OCI-LY1 (cell line): ENCODE measurements around the gene COA8.

ENCODE experiments used
- H2AFZ ChIP-seq: fragments of 200-600 bp; sonication (generic), shearing (Covaris generic); 2 replicates; pipeline ENCODE4 v1.6.0; 2014; ENCODE audit warnings: antibody characterized with exemption, mild to moderate bottlenecking, low read length
- H3F3A ChIP-seq: fragments of 200-600 bp; sonication (generic), shearing (Covaris generic); 2 replicates; pipeline ENCODE4 v1.6.0; 2014; ENCODE audit warnings: mild to moderate bottlenecking, antibody characterized with exemption, low read length, moderate library complexity; ENCODE audit not compliant: insufficient read depth
- H3K27ac ChIP-seq: fragments of 200-600 bp; sonication (generic); 2 replicates; pipeline ENCODE4 v1.5.1; 2014; ENCODE audit warnings: low read length, mixed run types, mild to moderate bottlenecking, low read depth; ENCODE audit not compliant: poor library complexity, severe bottlenecking
- H3K27me3 ChIP-seq: fragments of 200-600 bp; sonication (generic); 2 replicates; pipeline ENCODE4 v1.6.0; 2014; ENCODE audit warnings: antibody characterized with exemption, mild to moderate bottlenecking, low read length, moderate library complexity; ENCODE audit not compliant: insufficient read depth
- H3K36me3 ChIP-seq: fragments of 200-600 bp; sonication (generic); 2 replicates; pipeline ENCODE4 v1.6.1; 2014; ENCODE audit warnings: mild to moderate bottlenecking, antibody characterized with exemption, low read length, moderate library complexity, mixed read lengths; ENCODE audit not compliant: insufficient read depth
- H3K4me1 ChIP-seq: fragments of 200-600 bp; sonication (generic); 2 replicates; pipeline ENCODE4 v1.5.1; 2014; ENCODE audit warnings: mild to moderate bottlenecking, low read length, moderate library complexity; ENCODE audit not compliant: insufficient read depth, severe bottlenecking
- H3K4me2 ChIP-seq: fragments of 200-600 bp; sonication (generic), shearing (Covaris generic); 2 replicates; pipeline ENCODE4 v1.6.1; 2014; ENCODE audit warnings: low read length
- H3K4me3 ChIP-seq: fragments of 200-600 bp; sonication (generic); 2 replicates; pipeline ENCODE4 v1.5.1; 2014; ENCODE audit warnings: low read length, low read depth, mild to moderate bottlenecking, mixed read lengths; ENCODE audit not compliant: poor library complexity, severe bottlenecking
- H3K79me2 ChIP-seq: fragments of 200-600 bp; shearing (Covaris generic); 2 replicates; pipeline ENCODE4 v1.6.1; 2016; ENCODE audit warnings: mixed run types, low read length, mixed read lengths; ENCODE audit not compliant: insufficient read depth
- H3K9ac ChIP-seq: fragments of 200-600 bp; sonication (generic), shearing (Covaris generic); 2 replicates; pipeline ENCODE4 v1.6.1; 2014; ENCODE audit warnings: mild to moderate bottlenecking, low read length, mixed read lengths
- H3K9me2 ChIP-seq: fragments of 200-600 bp; sonication (generic), shearing (Covaris generic); 2 replicates; pipeline ENCODE4 v1.6.1; 2014; ENCODE audit warnings: low read depth, mild to moderate bottlenecking, low read length, mixed read lengths
- H3K9me3 ChIP-seq: fragments of 200-600 bp; shearing (Covaris generic); 2 replicates; pipeline ENCODE4 v1.6.1; 2014; ENCODE audit warnings: low read length, mixed read lengths
- H4K20me1 ChIP-seq: fragments of 200-600 bp; sonication (generic), shearing (Covaris generic); 2 replicates; pipeline ENCODE4 v1.6.0; 2016; ENCODE audit warnings: mild to moderate bottlenecking, low read length; ENCODE audit not compliant: insufficient read depth
- EZH2 ChIP-seq: fragments of 200-600 bp; sonication (generic), shearing (Covaris generic); IDR thresholded peaks from 2 replicates; pipeline ENCODE4 v1.8.0; 2017; ENCODE audit warnings: borderline replicate concordance, mixed run types, mild to moderate bottlenecking, antibody characterized with exemption, low read length, moderate library complexity, mixed read lengths
- TF ChIP-seq, protein P1 (sequence below): fragments of 200-600 bp; sonication (generic), shearing (Covaris generic); IDR thresholded peaks from 2 replicates; pipeline ENCODE4 v1.5.1; 2017; ENCODE audit warnings: mild to moderate bottlenecking, antibody characterized with exemption, low read length, moderate library complexity, mixed read lengths

COA8 gene

GRCh38 chr14:103562429-103563225, at the start of gene COA8, which contains the start of gene BAG5:
TSS of gene COA8 (plus strand) at chr14:103562960. CDS start at chr14:103563002, 42 bp downstream.
TSS of gene BAG5 (minus strand) at chr14:103562657. CDS start at chr14:103561164, 1,493 bp downstream.
- Histone ChIP-seq H4K20me1 (no peaks in the 10 kb centered on the region; the same call in 1 of the 2 replicates), H3K9me3 (no peaks in the 10 kb centered on the region), H3K4me1 (peaks cover 41% of the 10 kb centered on the region), H3F3A (no peaks in the 10 kb centered on the region), H3K79me2 (peaks cover 71% of the 10 kb centered on the region), H3K4me3 (peak within 1 kb of the TSS; percentile 82), H2AFZ (peak within 1 kb of the TSS; percentile 56; the same call in 1 of the 2 replicates), H3K9me2 (no peaks in the 10 kb centered on the region), H3K36me3 (peaks cover 33% of the 10 kb centered on the region), H3K4me2 (peak within 1 kb of the TSS; percentile 100), H3K9ac (peak within 1 kb of the TSS; percentile 82), H3K27me3 (no peaks in the 10 kb centered on the region), H3K27ac (peak within 1 kb of the TSS; percentile 47)
- TF ChIP-seq, protein P1, sequence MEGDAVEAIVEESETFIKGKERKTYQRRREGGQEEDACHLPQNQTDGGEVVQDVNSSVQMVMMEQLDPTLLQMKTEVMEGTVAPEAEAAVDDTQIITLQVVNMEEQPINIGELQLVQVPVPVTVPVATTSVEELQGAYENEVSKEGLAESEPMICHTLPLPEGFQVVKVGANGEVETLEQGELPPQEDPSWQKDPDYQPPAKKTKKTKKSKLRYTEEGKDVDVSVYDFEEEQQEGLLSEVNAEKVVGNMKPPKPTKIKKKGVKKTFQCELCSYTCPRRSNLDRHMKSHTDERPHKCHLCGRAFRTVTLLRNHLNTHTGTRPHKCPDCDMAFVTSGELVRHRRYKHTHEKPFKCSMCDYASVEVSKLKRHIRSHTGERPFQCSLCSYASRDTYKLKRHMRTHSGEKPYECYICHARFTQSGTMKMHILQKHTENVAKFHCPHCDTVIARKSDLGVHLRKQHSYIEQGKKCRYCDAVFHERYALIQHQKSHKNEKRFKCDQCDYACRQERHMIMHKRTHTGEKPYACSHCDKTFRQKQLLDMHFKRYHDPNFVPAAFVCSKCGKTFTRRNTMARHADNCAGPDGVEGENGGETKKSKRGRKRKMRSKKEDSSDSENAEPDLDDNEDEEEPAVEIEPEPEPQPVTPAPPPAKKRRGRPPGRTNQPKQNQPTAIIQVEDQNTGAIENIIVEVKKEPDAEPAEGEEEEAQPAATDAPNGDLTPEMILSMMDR, result no peak
- no peak for TF ChIP-seq EZH2

DNA sequence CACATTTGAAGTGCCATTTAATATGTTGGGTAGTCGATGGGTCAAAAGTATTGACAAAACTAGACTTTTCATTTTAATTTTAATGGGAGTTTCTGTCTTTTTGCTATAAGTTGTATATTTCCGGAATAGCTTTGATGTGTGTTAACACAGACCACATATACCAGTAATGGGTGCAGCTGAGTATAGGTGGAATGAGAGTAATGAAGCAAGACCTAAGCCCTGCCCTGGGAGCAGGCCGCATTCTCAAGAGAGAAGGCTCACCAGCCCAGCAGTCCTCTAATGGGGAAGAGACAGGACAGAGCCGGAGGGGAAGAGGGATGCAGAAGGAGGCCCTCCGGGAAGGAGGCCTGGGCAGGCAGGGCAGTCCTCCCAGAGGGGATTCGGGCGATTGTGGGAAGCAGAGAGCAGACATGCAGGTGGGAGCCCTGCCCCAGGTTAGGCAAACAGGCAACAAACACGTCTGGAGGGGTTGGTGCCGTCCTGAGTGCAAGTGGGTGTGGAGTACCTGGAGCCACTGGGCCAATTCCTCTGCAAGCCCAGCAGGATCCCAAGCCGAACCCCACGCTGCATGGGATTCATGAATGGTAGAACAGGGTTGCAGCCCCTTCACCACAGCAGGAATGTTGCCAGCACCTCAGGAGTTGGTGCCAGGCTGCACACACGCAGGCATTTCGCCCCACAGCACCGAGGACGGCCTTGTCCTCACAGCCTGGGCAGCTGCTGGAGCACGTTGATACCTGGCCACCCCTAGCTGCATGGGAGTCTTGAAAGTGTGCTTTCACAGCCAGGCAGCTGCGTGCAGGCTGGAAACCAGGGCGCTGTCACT, 48.0 kb upstream of the COA8 start:
- Histone ChIP-seq H3K36me3 (no peaks in the 10 kb centered on the region), H3K9me2 (no peaks in the 10 kb centered on the region), H3K4me3 (no peak overlapping the region), H3K27ac (no peak overlapping the region), H3K9me3 (no peaks in the 10 kb centered on the region), H3K4me1 (no peaks in the 10 kb centered on the region), H3K79me2 (no peaks in the 10 kb centered on the region), H4K20me1 (no peaks in the 10 kb centered on the region), H3K9ac (no peak overlapping the region), H3K27me3 (no peaks in the 10 kb centered on the region), H3K4me2 (no peak overlapping the region), H3F3A (no peaks in the 10 kb centered on the region), H2AFZ (no peak overlapping the region)
- TF ChIP-seq, protein P1, result no peak
- TF ChIP-seq EZH2, result no peak

- no peaks in the 10 kb centered on the region for H4K20me1 ChIP-seq
- H3K9me3 ChIP-seq, result no peaks in the 10 kb centered on the region
- H3K9me2 ChIP-seq, result no peaks in the 10 kb centered on the region
- H3K4me2 ChIP-seq, result no peak overlapping the region
- H3K9ac ChIP-seq, result no peak overlapping the region
- H3K27ac ChIP-seq, result no peak overlapping the region
- H3K4me1 ChIP-seq, result peaks cover 16% of the 10 kb centered on the region
- H3F3A ChIP-seq, result no peaks in the 10 kb centered on the region
- no peaks in the 10 kb centered on the region for H3K36me3 ChIP-seq
- H3K27me3 ChIP-seq, result no peaks in the 10 kb centered on the region
- no peak overlapping the region for H2AFZ ChIP-seq
- no peak overlapping the region for H3K4me3 ChIP-seq
- no peaks in the 10 kb centered on the region for H3K79me2 ChIP-seq
- TF ChIP-seq, protein P1, result no peak
- no peak for TF ChIP-seq EZH2
Measured at GRCh38 chr14:103516426-103517173, 46.2 kb upstream of the COA8 start.
